Endothelial cell of umbilical vein (primary cell): ENCODE measurements around the gene HSD3B7. TPM values are rescaled to one million over a fixed set of nuclear protein-coding genes. Genes with fewer than 3 reads are reported as not detected.

Experiments used
- BruUV-seq: library from RNA; stranded (reverse); fragments of 400-500 nt; replicated peaks from 2 replicates; lab custom pipeline; 2021; lab: Mats Ljungman, UMichigan
- CTCF ChIA-PET: fragments of 300-600, 350-600 bp; sonication (Branson Sonifier 250); formaldehyde crosslinking; loops from one replicate; lab custom pipeline; 2021; ENCODE audit warnings: antibody characterized with exemption, inconsistent platforms; lab: Charles Lee
- POLR2A ChIA-PET: fragments of 300-600, 350-600 bp; sonication (Branson Sonifier 250); formaldehyde crosslinking; loops from one replicate; lab custom pipeline; 2021; ENCODE audit warnings: antibody characterized with exemption, inconsistent platforms; lab: Charles Lee
- DNase-seq: peaks from one replicate; pipeline ENCODE4 v3.0.0-alpha.2; 2011; ENCODE audit warnings: low read depth, low spot score
- FAIRE-seq: peaks from 2 replicates; lab custom pipeline; 2011; peaks lifted over from hg19 to GRCh38; lab: Jason Lieb, UNC
- H2AFZ ChIP-seq: 2 replicates; pipeline ENCODE4 v1.6.0; 2012; ENCODE audit warnings: low read depth, low read length, control low read depth, inconsistent platforms
- H3K27ac ChIP-seq: 2 replicates; pipeline ENCODE4 v1.5.1; 2011; ENCODE audit warnings: low read depth, mild to moderate bottlenecking, control low read depth, low read length, moderate library complexity; ENCODE audit not compliant: insufficient read depth
- H3K27me3 ChIP-seq, 2 experiments: 2 replicates each; pipeline versions ENCODE4 v1.6.0 to v1.6.1; 2011; ENCODE audit warnings: low read length in 2 of 2, mixed read lengths in 1 of 2; ENCODE audit not compliant: control insufficient read depth in 2 of 2, insufficient read depth in 2 of 2
- H3K36me3 ChIP-seq, 2 experiments: 2 replicates in 1 of 2; 3 replicates in 1 of 2; pipeline ENCODE4 v1.5.1; 2011; ENCODE audit warnings: low read length in 2 of 2, mild to moderate bottlenecking in 1 of 2, moderate library complexity in 1 of 2; ENCODE audit not compliant: control insufficient read depth in 2 of 2, insufficient read depth in 2 of 2; ENCODE audit errors: extremely low read depth in 1 of 2
- H3K4me1 ChIP-seq: 3 replicates; pipeline ENCODE4 v1.5.1; 2011; ENCODE audit warnings: mild to moderate bottlenecking, low read length; ENCODE audit not compliant: control insufficient read depth, insufficient read depth; ENCODE audit errors: extremely low read depth
- H3K4me2 ChIP-seq: 2 replicates; pipeline ENCODE4 v1.6.1; 2011; ENCODE audit warnings: low read length, control low read depth, mixed read lengths; ENCODE audit not compliant: insufficient read depth
- H3K4me3 ChIP-seq, 3 experiments: fragments of 200-600 bp in 1 of 3; sonication (generic), shearing (Covaris generic) in 1 of 3; replicated peaks in 1 of 3; 2 replicates each; pipeline ENCODE4 v1.5.1; 2011 to 2016; ENCODE audit warnings: control low read depth in 3 of 3, low read length in 3 of 3, mild to moderate bottlenecking in 2 of 3, inconsistent platforms in 1 of 3, low read depth in 1 of 3, moderate library complexity in 1 of 3; ENCODE audit not compliant: insufficient read depth in 1 of 3
- H3K79me2 ChIP-seq: 2 replicates; pipeline ENCODE4 v1.6.0; 2012; ENCODE audit warnings: low read length, inconsistent platforms; ENCODE audit not compliant: control insufficient read depth, insufficient read depth
- H3K9ac ChIP-seq: replicated peaks from 2 replicates; pipeline ENCODE3; 2011; ENCODE audit warnings: low read length, control low read depth; ENCODE audit not compliant: insufficient read depth; ENCODE audit errors: extremely low read depth
- H3K9me1 ChIP-seq: replicated peaks from 3 replicates; pipeline ENCODE4 v1.6.0; 2011; ENCODE audit warnings: mild to moderate bottlenecking, low read length; ENCODE audit not compliant: control insufficient read depth, insufficient read depth; ENCODE audit errors: extremely low read depth
- H3K9me3 ChIP-seq: replicated peaks from 2 replicates; pipeline ENCODE4 v1.5.1; 2012; ENCODE audit warnings: low read length, inconsistent platforms; ENCODE audit not compliant: control insufficient read depth, insufficient read depth
- H4K20me1 ChIP-seq: replicated peaks from 2 replicates; pipeline ENCODE3; 2011; ENCODE audit warnings: mild to moderate bottlenecking, low read length; ENCODE audit not compliant: control insufficient read depth, insufficient read depth; ENCODE audit errors: extremely low read depth
- EZH2 ChIP-seq: IDR thresholded peaks from 2 replicates; pipeline ENCODE4 v1.6.1; 2012; ENCODE audit warnings: borderline replicate concordance, low read depth, mild to moderate bottlenecking, moderate library complexity, low read length, inconsistent platforms; ENCODE audit not compliant: severe bottlenecking
- FOS ChIP-seq: IDR thresholded peaks from 2 replicates; pipeline ENCODE4 v1.6.1; 2011; ENCODE audit warnings: mild to moderate bottlenecking, low read length, moderate library complexity, borderline replicate concordance; ENCODE audit not compliant: insufficient read depth
- GATA2 ChIP-seq: IDR thresholded peaks from 2 replicates; pipeline ENCODE4 v1.7.0; 2011; ENCODE audit warnings: low read depth, mild to moderate bottlenecking, moderate library complexity, mixed read lengths, low read length; ENCODE audit not compliant: insufficient read length, insufficient read depth
- JUN ChIP-seq: IDR thresholded peaks from 2 replicates; pipeline ENCODE4 v1.6.1; 2011; ENCODE audit warnings: borderline replicate concordance, low read depth; ENCODE audit not compliant: insufficient read length, insufficient read depth
- MYC ChIP-seq: IDR thresholded peaks from one replicate; pipeline ENCODE4 v1.6.1; 2011; ENCODE audit warnings: mild to moderate bottlenecking, low read depth, low read length
- POLR2A ChIP-seq: IDR thresholded peaks from 2 replicates; pipeline ENCODE4 v1.6.1; 2012; ENCODE audit warnings: low read depth, mild to moderate bottlenecking, control low read depth, low read length
- POLR2AphosphoS5 ChIP-seq: IDR thresholded peaks from 2 replicates; pipeline ENCODE4 v1.6.1; 2012; ENCODE audit warnings: low read depth, mild to moderate bottlenecking, control low read depth, low read length, moderate library complexity; ENCODE audit not compliant: insufficient read depth
- dilution Hi-C: fragments of 300-500 bp; cut with MboI; formaldehyde crosslinking; loops from one replicate; pipeline ENCODE4 v1.15.0; 2019; ENCODE audit warnings: low sequenced_read_pairs; ENCODE audit not compliant: extremely low pct_ligation_motif_present
- intact Hi-C: fragments of 100-400 bp; cut with micrococcal nuclease; formaldehyde crosslinking; loops from one replicate; pipeline ENCODE4 v1.10.0; 2022
- polyA plus RNA-seq, 4 experiments: library from polyadenylated mRNA; depleted of rRNA in 3 of 4; stranded (reverse) in 3 of 4; unstranded in 1 of 4; fragments of >200 nt; gene quantifications; 2 replicates each; pipeline versions ENCODE4 v1.2.1 to v1.2.3, GENCODE V29; 2011 to 2012; ENCODE audit warnings: missing spikeins in 1 of 4
- total RNA-seq: library from RNA; stranded (reverse); gene quantifications from 2 replicates; pipeline ENCODE4 v1.2.3, GENCODE V29; 2021
- TF ChIP-seq, protein P1 (sequence below), 2 donors: IDR thresholded peaks; 1 replicate in 1 of 2; 2 replicates in 1 of 2; pipeline ENCODE4 v1.5.1; 2011; ENCODE audit warnings: low read length in 2 of 2, mild to moderate bottlenecking in 2 of 2, moderate library complexity in 2 of 2, control low read depth in 1 of 2, inconsistent platforms in 1 of 2, low read depth in 1 of 2; ENCODE audit not compliant: insufficient read depth in 1 of 2; ENCODE audit errors: extremely low read depth in 1 of 2
- TF ChIP-seq, protein P2 (sequence below): IDR thresholded peaks from 2 replicates; pipeline ENCODE4 v1.6.1; 2011; ENCODE audit not compliant: insufficient read depth, insufficient read length

HSD3B7 gene
- total and polyA plus RNA-seq, 2 donors (not counting 3 experiments of a cell fraction or from before 2014, with no cell fraction given): 3.5 to 4.8 TPM

DNA sequence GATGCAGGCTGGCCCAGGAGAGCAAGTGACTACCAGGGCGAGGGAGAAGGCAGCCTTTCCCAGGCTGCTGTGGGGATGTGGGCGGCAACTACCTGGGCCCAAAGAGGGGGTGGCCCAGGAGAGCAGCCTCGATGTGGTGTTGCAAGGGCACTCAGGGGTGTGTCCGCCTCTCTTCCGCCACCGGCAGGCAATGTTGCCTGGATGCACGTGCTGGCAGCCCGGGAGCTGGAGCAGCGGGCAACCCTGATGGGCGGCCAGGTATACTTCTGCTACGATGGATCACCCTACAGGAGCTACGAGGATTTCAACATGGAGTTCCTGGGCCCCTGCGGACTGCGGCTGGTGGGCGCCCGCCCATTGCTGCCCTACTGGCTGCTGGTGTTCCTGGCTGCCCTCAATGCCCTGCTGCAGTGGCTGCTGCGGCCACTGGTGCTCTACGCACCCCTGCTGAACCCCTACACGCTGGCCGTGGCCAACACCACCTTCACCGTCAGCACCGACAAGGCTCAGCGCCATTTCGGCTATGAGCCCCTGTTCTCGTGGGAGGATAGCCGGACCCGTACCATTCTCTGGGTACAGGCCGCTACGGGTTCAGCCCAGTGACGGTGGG lies 2.7 kb downstream of the HSD3B7 start:
- Histone ChIP-seq H3K36me3 (peaks cover 0 to 5% of the 10 kb centered on the region in 2 experiments), H3K4me3 (no peak overlapping the region), H3K27ac (no peak overlapping the region), H2AFZ (no peak overlapping the region), H3K27me3 (no peaks in the 10 kb centered on the region), H3K4me1 (no peaks in the 10 kb centered on the region), H3K9ac (no peak overlapping the region), H3K9me1 (no peaks in the 10 kb centered on the region), H3K9me3 (no peaks in the 10 kb centered on the region), H3K4me2 (no peak overlapping the region), H3K79me2 (no peaks in the 10 kb centered on the region), H4K20me1 (no peaks in the 10 kb centered on the region)
- DNase-seq (no peak), FAIRE-seq (no peak)
- no TSS peak for BruUV-seq
- intact Hi-C loops (loop anchor here (10.0 kb wide), 1 partner anchor 707 kb away; no protein-coding TSS in a partner anchor), dilution Hi-C loops (no loop called here)
- ChIA-PET POLR2A (no interaction called here), CTCF (interaction anchor here (1.1 kb wide), 1 partner anchor 455 kb away, joined by 4 read pairs; the partner anchor contains the start of gene ZNF843)
- no peak for TF ChIP-seq EZH2
- TF ChIP-seq, protein P1, sequence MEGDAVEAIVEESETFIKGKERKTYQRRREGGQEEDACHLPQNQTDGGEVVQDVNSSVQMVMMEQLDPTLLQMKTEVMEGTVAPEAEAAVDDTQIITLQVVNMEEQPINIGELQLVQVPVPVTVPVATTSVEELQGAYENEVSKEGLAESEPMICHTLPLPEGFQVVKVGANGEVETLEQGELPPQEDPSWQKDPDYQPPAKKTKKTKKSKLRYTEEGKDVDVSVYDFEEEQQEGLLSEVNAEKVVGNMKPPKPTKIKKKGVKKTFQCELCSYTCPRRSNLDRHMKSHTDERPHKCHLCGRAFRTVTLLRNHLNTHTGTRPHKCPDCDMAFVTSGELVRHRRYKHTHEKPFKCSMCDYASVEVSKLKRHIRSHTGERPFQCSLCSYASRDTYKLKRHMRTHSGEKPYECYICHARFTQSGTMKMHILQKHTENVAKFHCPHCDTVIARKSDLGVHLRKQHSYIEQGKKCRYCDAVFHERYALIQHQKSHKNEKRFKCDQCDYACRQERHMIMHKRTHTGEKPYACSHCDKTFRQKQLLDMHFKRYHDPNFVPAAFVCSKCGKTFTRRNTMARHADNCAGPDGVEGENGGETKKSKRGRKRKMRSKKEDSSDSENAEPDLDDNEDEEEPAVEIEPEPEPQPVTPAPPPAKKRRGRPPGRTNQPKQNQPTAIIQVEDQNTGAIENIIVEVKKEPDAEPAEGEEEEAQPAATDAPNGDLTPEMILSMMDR (IDR thresholded peaks at IDR 0.05; ENCODE audit: extremely low read depth in 1 of 2, insufficient read depth in 1 of 2, low read depth in 1 of 2, low read length in 2 of 2): no peak
- TF ChIP-seq, protein P2, sequence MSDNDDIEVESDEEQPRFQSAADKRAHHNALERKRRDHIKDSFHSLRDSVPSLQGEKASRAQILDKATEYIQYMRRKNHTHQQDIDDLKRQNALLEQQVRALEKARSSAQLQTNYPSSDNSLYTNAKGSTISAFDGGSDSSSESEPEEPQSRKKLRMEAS: no peak
- no peak for TF ChIP-seq MYC
- no peak for TF ChIP-seq POLR2A
- TF ChIP-seq POLR2AphosphoS5: no peak
- no peak for TF ChIP-seq FOS
- no peak for TF ChIP-seq GATA2
- no peak for TF ChIP-seq JUN
